Measurements from ENCODE around the gene KRT81.
"Not testable (repeated sequence)": the region's sequence is repeated elsewhere in the genome, so short reads cannot be mapped to it uniquely, and the experiment has no call there.

The KRT81 gene

DNA sequence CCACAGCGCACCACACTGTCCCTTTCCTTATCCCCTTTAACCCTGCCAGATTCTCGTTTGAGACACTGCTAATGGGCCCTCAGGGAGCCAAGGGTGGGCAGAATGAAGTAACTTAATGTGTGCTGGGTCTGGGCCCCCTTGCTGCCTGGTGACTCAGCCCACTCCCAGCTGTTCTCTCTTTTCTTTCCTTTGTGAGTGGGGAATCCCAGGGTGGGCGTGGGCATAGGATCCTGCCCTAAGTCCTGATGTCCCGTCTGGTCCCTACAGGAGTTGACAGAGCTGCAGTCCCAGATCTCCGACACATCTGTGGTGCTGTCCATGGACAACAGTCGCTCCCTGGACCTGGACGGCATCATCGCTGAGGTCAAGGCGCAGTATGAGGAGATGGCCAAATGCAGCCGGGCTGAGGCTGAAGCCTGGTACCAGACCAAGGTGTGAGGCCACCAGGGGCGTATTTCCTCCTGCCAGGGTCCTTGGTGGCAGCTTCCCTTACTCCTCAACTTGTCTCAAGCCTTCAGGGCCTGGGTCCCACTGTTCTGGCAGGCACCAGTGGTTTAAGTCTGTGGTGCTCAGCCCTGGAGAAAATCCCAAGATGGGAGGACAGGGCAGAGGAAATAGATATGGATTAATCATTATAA lies 50.0 kb downstream of the KRT81 start:
- DNase-seq (ENCODE audit: low read depth in 2 of 2) = no peak

DNA sequence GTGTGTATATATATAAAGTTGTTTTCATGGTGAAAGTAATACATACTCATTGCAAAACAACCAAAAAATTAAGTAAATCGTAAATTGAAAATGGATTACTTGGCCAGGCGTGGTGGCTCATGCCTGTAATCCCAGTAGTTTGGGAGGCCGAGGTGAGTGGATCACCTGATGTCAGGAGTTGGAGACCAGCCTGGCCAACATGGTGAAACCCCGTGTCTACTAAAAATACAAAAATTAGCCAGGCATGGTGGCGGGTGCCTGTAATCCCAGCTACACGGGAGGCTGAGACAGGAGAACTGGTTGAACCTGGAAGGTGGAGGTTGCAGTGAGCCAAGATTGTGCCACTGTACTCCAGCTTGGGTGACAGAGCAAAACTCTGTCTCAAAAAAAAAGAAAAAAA lies 51.1 kb downstream of the KRT81 start:
- not testable (repeated sequence) for DNase-seq (ENCODE audit: low read depth in 2 of 2)

DNA sequence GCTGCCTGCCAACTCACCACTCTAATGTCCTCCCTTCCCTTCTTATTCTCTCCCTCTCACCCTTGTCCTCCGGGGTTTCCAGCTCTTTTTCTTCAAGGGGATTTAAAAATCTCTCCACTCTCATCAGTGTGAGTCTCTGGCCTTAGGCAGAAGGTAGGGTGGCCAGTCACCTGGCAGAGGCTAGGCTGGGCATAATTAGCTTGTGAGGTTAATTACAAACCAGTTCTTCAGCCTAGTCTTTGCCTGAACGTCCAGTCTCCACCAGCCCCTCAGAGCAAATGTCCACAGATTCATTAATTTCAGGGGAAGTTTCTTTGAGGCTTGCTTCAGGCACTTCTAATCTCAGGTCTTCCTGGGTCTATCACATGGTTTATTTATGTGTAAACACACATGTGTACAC lies 51.6 kb downstream of the KRT81 start:
- no peak for DNase-seq (ENCODE audit: low read depth in 2 of 2)

DNA sequence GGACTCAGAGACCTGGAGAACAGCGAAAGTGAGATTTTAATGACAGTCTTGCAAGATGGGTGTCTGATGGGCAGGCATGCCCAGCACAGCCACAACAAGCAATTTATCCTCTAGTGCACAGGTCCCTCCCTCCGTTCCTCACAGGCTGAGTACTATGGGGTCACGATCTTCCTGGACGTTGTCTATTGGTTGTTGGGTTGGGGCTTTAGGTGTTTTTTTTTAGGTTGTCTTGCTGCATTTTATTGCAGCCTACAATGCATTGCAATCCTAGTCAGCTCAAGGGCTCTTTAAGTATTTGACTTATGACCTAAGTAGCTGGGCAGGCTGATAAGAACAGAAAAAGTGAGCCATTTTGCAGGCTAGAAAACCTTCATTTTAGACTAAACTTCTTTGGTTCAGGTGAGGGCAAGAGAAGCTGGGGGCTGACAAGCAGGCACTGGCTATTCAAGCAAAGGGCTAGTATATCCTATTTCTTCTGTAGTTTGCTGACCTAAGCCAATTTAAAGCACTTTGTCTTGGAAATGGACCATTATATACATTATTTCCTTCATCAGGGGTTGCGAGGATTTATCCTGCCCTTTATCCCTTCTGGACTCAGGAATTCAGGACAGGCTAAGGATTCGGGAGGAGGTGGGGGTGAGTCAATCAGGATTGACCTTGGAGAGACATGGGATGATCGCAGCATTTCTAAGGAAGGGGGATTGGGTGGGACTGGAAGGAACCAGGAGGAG lies 52.3 kb downstream of the KRT81 start:
- DNase-seq (ENCODE audit: low read depth in 2 of 2) = no peak

DNA sequence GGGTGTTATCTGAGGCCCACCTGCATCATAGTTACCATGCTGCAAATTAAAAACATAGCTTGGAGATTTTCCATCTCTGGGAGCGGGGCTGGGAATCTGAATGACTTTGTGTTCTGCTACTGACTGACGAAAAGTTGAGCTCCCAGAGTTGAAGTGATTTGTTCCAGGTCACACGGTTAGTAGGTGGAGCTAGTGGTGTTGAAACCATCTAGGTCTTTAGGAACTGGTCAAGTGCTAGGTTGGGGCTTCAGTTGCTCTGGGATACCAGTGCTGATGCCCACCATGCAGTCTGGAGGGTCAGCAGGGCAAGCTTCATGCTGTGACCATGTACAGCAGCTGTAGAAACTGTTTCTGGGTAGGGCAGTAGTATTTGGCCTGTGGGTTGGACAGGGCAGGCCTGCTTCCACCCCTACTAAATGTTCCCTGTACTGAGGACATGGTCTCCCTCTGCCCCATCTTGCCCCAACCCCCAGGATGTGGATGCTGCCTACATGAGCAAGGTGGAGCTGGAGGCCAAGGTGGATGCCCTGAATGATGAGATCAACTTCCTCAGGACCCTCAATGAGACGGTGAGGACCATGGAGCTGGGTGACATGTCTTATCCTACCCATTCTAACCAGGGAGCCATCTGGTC lies 53.0 kb downstream of the KRT81 start:
- no peak for DNase-seq (ENCODE audit: low read depth in 2 of 2)

DNA sequence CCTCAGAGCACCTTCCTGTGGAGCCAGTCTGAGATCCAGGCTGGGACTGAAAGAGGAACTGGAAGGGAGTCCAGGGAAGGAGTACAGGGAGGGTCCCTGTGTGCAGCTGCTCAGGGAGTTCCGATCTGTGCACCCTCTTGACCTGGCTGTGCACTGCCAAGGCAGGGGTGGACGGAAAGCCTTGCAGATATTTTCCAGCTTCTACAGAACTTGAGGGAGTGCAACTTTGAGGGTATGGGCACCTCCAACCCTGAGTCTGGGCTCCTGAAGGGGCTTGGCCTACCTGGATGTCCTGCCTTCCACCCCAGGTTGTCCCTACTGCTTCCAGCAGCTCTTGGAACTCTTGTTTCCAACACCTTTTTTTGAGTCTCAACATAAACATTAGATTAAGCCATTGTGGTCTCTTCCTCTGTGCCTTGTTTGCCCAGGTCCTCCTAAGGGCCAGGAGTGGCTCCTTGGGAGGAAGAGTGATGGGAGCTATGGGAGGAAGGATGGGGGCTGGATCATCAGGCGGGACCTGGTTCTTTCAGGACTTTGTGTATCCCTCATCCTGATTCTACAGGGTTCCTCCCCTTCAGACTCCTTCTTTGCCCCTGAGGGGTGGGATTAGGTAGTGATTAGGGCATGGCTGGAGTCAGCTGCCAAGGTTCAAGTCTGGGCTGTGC lies 54.8 kb downstream of the KRT81 start:
- DNase-seq (ENCODE audit: low read depth in 2 of 2) = no peak
